Right lung (tissue), 5 donors: ENCODE results near the gene MSMO1. TPM values are rescaled to one million over a fixed set of nuclear protein-coding genes. Genes with fewer than 3 reads are reported as not detected.

Experiments
- DNase-seq, 2 donors: peaks; one replicate each; pipeline ENCODE4 v3.0.0-alpha.2; 2013
- polyA plus RNA-seq, 5 donors: library from polyadenylated mRNA; unstranded; fragments of 120-200 nt; gene quantifications; one replicate each; pipeline versions ENCODE4 v1.2.1 to v1.2.3, GENCODE V29; 2013; ENCODE audit warnings: inconsistent platforms in 1 of 5, low replicate concordance in 1 of 5; ENCODE audit not compliant: insufficient read length in 5 of 5, insufficient read depth in 1 of 5

MSMO1 gene
- polyA plus RNA-seq, 5 donors = 24.7 to 45.9 (median 33.4) TPM

- no peak for DNase-seq
Observed at GRCh38 chr4:165386328-165386727, 58.9 kb downstream of the MSMO1 start.

GRCh38 chr4:165388756-165389155 lies 61.3 kb downstream of the MSMO1 start:
- DNase-seq = no peak

Other genes starting within 250 kb of the MSMO1 start
- 10 to 100 TPM; 13.9 to 23.7 (median 19.5) TPM for gene TMEM192, start 214.8 kb upstream of the MSMO1 start, polyA plus RNA-seq
- 10 to 100 TPM; 15.0 to 20.5 (median 18.1) TPM for gene KLHL2, start 120.1 kb upstream of the MSMO1 start, polyA plus RNA-seq
- gene CPE, start 51.3 kb downstream of the MSMO1 start, polyA plus RNA-seq = 100 to 1,000 TPM; 154 to 215 (median 194) TPM